NCI-H510A treated with DMSO at 0.1 percent for 48 hours (cell line): ENCODE measurements around the gene IL18BP.

Source experiments
- DNase-seq: peaks from one replicate; lab custom pipeline; 2025; lab: John Stamatoyannopoulos, UW

Gene IL18BP

GRCh38 chr11:71998649-71999310 lies at the start of gene IL18BP:
TSS of gene IL18BP (plus strand) at chr11:71998909. CDS start at chr11:71999985, 1,076 bp downstream.
- no peak for DNase-seq

GRCh38 chr11:71949034-71949433 lies 49.7 kb upstream of the IL18BP start:
- DNase-seq = no peak

GRCh38 chr11:71951741-71952310 lies 46.9 kb upstream of the IL18BP start:
- no peak for DNase-seq

GRCh38 chr11:71955898-71956456 lies 42.7 kb upstream of the IL18BP start:
- DNase-seq = no peak

GRCh38 chr11:71962428-71963038 lies 36.2 kb upstream of the IL18BP start:
- DNase-seq = no peak

GRCh38 chr11:71963468-71963867 lies 35.2 kb upstream of the IL18BP start:
- no peak for DNase-seq

- no peak for DNase-seq
Measured at GRCh38 chr11:71964641-71965040, 34.1 kb upstream of the IL18BP start.

- DNase-seq = no peak
Measured at GRCh38 chr11:71971680-71972079, 27.0 kb upstream of the IL18BP start.

- no peak for DNase-seq
Measured at GRCh38 chr11:71976551-71976950, 22.2 kb upstream of the IL18BP start.

GRCh38 chr11:71977090-71977489 lies 21.6 kb upstream of the IL18BP start:
- no peak for DNase-seq

- peak; percentile 44 for DNase-seq
Measured at GRCh38 chr11:71977743-71978418, 20.8 kb upstream of the IL18BP start.

- DNase-seq = no peak
Measured at GRCh38 chr11:71979094-71979493, 19.6 kb upstream of the IL18BP start.

- no peak for DNase-seq
Measured at GRCh38 chr11:71979602-71980001, 19.1 kb upstream of the IL18BP start.

- DNase-seq = no peak
Measured at GRCh38 chr11:71986131-71986530, 12.6 kb upstream of the IL18BP start.

- DNase-seq = no peak
Measured at GRCh38 chr11:71987521-71987920, 11.2 kb upstream of the IL18BP start.

GRCh38 chr11:71988050-71988449 lies 10.7 kb upstream of the IL18BP start:
- no peak for DNase-seq

GRCh38 chr11:71990701-71991100 lies 8.0 kb upstream of the IL18BP start:
- DNase-seq = no peak

GRCh38 chr11:71991494-71991893 lies 7.2 kb upstream of the IL18BP start:
- no peak for DNase-seq

GRCh38 chr11:71992136-71992730 lies 6.5 kb upstream of the IL18BP start:
- DNase-seq = no peak

GRCh38 chr11:71994786-71995185 lies 3.9 kb upstream of the IL18BP start:
- no peak for DNase-seq

- DNase-seq = no peak
Measured at GRCh38 chr11:71995726-71996291, 2.9 kb upstream of the IL18BP start.

- DNase-seq = no peak
Measured at GRCh38 chr11:71996517-71996916, 2.2 kb upstream of the IL18BP start.
